NCI-H2081 treated with DMSO at 0.1 percent for 48 hours (cell line): ENCODE data around the gene SMARCC1.

Experiments used
- DNase-seq: peaks from one replicate; lab custom pipeline; 2025; lab: John Stamatoyannopoulos, UW

The SMARCC1 gene

GRCh38 chr3:47634996-47635395, 146.7 kb downstream of the SMARCC1 start:
- no peak for DNase-seq

GRCh38 chr3:47630810-47631209, 150.9 kb downstream of the SMARCC1 start:
- no peak for DNase-seq

GRCh38 chr3:47629770-47630169, 151.9 kb downstream of the SMARCC1 start:
- DNase-seq = no peak

DNA sequence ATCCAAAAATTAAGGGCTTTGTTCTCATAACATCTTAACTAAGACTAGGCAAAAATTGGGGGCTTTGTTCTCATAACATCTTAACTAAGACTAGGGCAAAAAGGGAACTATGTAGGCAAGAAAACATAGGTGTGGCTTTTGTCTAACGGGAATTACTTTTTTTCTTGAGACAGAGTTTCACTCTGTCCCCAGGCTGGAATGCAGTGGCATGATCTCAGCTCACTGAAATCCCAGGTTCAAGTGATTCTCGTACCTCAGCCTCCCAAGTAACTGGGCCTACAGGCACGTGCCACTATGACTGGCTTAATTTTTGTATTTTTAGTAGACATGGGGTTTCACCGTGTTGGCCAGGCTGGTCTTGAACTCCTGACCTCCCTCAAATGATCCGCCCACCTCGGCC, 153.3 kb downstream of the SMARCC1 start:
- no peak for DNase-seq

- DNase-seq = no peak
Observed at GRCh38 chr3:47622671-47623461, 158.8 kb downstream of the SMARCC1 start.

- DNase-seq = no peak
Observed at GRCh38 chr3:47617086-47618010, 164.3 kb downstream of the SMARCC1 start.

- DNase-seq = no peak
Observed at GRCh38 chr3:47614788-47615187, 166.9 kb downstream of the SMARCC1 start.

GRCh38 chr3:47613722-47614121, 168.0 kb downstream of the SMARCC1 start:
- DNase-seq = no peak

- DNase-seq = no peak
Observed at GRCh38 chr3:47612879-47613278, 168.8 kb downstream of the SMARCC1 start.

- DNase-seq = no peak
Observed at GRCh38 chr3:47612178-47612577, 169.5 kb downstream of the SMARCC1 start.

DNA sequence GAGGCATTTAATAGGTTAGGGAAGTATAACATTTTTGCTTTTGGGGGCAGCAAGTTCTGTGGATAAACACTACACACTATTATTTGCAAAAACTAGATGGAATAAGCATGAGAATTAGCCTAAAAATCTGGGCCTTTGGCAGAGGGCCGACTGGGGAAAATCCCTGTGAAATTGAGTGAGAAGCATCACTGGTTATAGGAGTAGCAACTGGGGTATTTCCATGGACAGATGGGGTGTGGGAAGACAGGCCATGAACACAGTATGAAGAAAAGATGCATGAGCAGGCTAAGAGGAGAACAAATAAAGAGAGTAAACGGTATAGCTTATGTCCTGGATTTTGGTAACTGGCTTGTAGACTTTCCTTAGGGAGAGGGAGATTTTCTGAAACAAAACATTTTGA, 170.1 kb downstream of the SMARCC1 start:
- no peak for DNase-seq

DNA sequence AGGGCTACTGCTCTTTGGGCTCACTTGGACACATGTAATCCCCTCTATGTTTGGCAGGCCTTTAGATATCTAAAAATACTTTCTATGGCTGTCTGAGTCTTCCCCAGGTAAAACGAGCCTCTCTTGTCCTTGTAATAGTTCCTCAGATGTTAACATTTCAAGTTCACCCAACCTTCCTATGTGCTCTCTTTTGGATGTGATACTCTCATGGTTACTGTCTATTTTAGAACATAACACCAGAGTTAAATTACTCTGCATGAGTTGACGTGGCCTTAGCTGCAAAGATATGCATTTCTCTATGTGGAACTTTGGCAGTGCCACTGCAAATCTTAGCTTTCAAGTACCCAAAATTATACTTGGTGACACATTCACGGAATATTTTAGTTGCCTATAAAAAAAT, 171.1 kb downstream of the SMARCC1 start:
- DNase-seq = no peak

GRCh38 chr3:47607335-47607734, 174.4 kb downstream of the SMARCC1 start:
- no peak for DNase-seq

DNA sequence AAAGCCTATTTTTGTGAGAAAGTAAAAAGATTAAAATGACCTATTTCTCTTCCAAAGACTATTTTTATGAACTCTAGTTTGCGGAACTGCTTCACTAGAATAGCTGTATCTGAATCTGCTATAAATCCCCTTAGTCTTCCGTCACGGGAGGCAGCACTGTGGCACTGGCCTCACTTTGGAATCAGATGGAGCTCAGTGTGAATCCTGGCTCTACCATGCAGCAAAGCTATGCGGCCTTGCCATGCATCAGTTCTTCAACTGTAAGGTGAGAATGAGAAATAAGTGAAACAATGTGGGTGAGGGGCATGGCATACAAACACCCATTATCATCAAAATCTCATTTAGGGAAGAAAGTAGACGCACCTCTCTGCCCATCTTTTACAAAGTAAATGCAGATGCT, 175.5 kb downstream of the SMARCC1 start:
- no peak for DNase-seq

DNA sequence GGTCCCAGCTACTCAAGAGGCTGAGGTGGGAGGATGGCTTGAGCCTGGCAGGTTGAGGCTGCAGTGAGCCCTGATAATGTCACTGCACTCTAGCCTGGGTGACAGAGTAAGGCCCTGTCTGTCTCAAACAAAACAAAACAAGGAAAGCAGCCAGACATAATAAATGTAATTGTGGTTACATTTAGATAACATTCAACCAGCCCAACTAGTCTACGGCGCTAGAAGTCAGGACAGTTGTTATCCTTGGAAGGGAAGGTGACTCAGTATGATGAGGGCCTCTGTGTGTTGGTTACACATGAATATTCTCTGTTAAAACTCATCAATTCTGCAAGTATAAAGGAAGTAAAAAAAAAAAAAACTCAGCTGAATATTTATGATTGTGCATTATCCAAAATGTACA, 176.0 kb downstream of the SMARCC1 start:
- no peak for DNase-seq

DNA sequence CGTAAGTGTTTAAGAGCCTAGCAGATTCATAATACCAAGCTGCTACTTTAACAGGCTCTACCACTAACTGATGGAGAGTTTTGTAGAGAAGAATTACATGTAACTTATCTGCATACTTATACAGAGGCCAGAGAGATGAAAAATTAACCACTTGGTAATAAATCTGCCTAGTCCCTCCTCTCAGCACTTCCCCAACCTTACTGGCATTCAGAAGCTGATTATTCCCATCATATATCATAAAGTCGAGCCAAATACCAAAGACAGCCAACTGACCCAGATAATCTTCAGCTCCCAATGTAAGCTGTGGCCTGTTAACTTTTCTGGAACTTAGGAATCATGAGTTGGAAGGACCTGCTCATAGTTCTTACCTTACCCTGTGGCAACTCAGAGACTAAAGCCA, 177.5 kb downstream of the SMARCC1 start:
- DNase-seq = no peak

GRCh38 chr3:47603332-47603731, 178.4 kb downstream of the SMARCC1 start:
- no peak for DNase-seq

- DNase-seq = no peak
Observed at GRCh38 chr3:47601281-47601680, 180.4 kb downstream of the SMARCC1 start.

GRCh38 chr3:47594792-47595191, 186.9 kb downstream of the SMARCC1 start:
- no peak for DNase-seq

- no peak for DNase-seq
Observed at GRCh38 chr3:47592066-47592795, 189.5 kb downstream of the SMARCC1 start.

- DNase-seq = no peak
Observed at GRCh38 chr3:47590216-47590615, 191.5 kb downstream of the SMARCC1 start.

GRCh38 chr3:47588587-47588986, 193.1 kb downstream of the SMARCC1 start:
- DNase-seq = no peak
